Neutrophil (primary cell): ENCODE results near the gene RPS27L.

ENCODE experiments used
- H3K27ac ChIP-seq: fragments of 200-600 bp; sonication (generic); 2 replicates; pipeline ENCODE4 v1.5.1; 2016; ENCODE audit warnings: mild to moderate bottlenecking, moderate library complexity
- H3K27me3 ChIP-seq: fragments of 200-600 bp; sonication (generic); 2 replicates; pipeline ENCODE4 v1.6.0; 2016; ENCODE audit warnings: mild to moderate bottlenecking
- H3K36me3 ChIP-seq: fragments of 200-600 bp; sonication (generic); 2 replicates; pipeline ENCODE4 v1.5.1; 2017
- H3K4me1 ChIP-seq, 2 experiments: fragments of 200-600 bp in 1 of 2; sonication (generic) in 1 of 2; 1 replicate in 1 of 2; 2 replicates in 1 of 2; pipeline versions ENCODE4 v1.5.1 to v1.6.1; 2013 to 2016; ENCODE audit warnings: low read depth in 1 of 2, low read length in 1 of 2, mild to moderate bottlenecking in 1 of 2, moderate library complexity in 1 of 2; ENCODE audit not compliant: control insufficient read depth in 1 of 2, insufficient read depth in 1 of 2
- H3K4me3 ChIP-seq, 2 experiments: fragments of 200-600 bp in 1 of 2; sonication (generic) in 1 of 2; 1 replicate in 1 of 2; 2 replicates in 1 of 2; pipeline ENCODE4 v1.5.1; 2013 to 2016; ENCODE audit warnings: low read depth in 1 of 2, low read length in 1 of 2, mild to moderate bottlenecking in 1 of 2, moderate library complexity in 1 of 2
- H3K9me3 ChIP-seq: fragments of 200-600 bp; sonication (generic); 2 replicates; pipeline ENCODE4 v1.5.1; 2016
- TF ChIP-seq, protein P1 (sequence below): fragments of 200-600 bp; sonication (generic); IDR thresholded peaks from 2 replicates; pipeline ENCODE4 v1.5.1; 2016; ENCODE audit warnings: antibody characterized with exemption

RPS27L gene

GRCh38 chr15:63181648-63182047, 24.4 kb upstream of the RPS27L start:
- TF ChIP-seq, protein P1, sequence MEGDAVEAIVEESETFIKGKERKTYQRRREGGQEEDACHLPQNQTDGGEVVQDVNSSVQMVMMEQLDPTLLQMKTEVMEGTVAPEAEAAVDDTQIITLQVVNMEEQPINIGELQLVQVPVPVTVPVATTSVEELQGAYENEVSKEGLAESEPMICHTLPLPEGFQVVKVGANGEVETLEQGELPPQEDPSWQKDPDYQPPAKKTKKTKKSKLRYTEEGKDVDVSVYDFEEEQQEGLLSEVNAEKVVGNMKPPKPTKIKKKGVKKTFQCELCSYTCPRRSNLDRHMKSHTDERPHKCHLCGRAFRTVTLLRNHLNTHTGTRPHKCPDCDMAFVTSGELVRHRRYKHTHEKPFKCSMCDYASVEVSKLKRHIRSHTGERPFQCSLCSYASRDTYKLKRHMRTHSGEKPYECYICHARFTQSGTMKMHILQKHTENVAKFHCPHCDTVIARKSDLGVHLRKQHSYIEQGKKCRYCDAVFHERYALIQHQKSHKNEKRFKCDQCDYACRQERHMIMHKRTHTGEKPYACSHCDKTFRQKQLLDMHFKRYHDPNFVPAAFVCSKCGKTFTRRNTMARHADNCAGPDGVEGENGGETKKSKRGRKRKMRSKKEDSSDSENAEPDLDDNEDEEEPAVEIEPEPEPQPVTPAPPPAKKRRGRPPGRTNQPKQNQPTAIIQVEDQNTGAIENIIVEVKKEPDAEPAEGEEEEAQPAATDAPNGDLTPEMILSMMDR: no peak
- H3K4me3 ChIP-seq: no peak overlapping the region
- no peaks in the 10 kb centered on the region for H3K27me3 ChIP-seq
- H3K27ac ChIP-seq: no peak overlapping the region
- no peaks in the 10 kb centered on the region for H3K4me1 ChIP-seq
- no peaks in the 10 kb centered on the region for H3K36me3 ChIP-seq
- no peaks in the 10 kb centered on the region for H3K9me3 ChIP-seq

DNA sequence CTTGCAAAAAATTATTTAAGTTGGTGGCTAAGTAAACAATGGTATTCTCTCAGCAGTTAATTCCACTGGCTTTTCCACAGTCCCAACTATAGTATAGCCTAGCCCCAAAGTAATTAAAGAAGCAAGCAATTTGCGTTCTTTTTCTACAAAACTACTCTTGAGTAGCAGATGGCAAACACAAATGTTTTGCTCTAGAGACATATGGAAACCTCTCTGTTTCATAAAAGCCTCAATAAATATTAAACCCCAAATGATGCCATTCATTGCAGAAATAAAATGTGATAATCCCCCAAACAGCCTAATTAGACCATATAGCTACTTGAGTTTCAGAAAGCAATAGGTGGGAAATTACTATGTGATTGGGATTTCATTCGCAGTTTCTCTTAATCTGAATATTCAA, 23.5 kb upstream of the RPS27L start:
- H3K27me3 ChIP-seq: no peaks in the 10 kb centered on the region
- no peak overlapping the region for H3K4me3 ChIP-seq
- TF ChIP-seq, protein P1: no peak
- H3K4me1 ChIP-seq: no peaks in the 10 kb centered on the region
- H3K9me3 ChIP-seq: no peaks in the 10 kb centered on the region
- no peaks in the 10 kb centered on the region for H3K36me3 ChIP-seq
- no peak overlapping the region for H3K27ac ChIP-seq

GRCh38 chr15:63178034-63178433, 20.8 kb upstream of the RPS27L start:
- H3K27me3 ChIP-seq: no peaks in the 10 kb centered on the region
- H3K27ac ChIP-seq: no peak overlapping the region
- H3K9me3 ChIP-seq: no peaks in the 10 kb centered on the region
- TF ChIP-seq, protein P1: no peak
- H3K4me3 ChIP-seq: no peak overlapping the region
- H3K36me3 ChIP-seq: no peaks in the 10 kb centered on the region
- H3K4me1 ChIP-seq: no peaks in the 10 kb centered on the region

GRCh38 chr15:63176302-63176701, 19.0 kb upstream of the RPS27L start:
- no peaks in the 10 kb centered on the region for H3K27me3 ChIP-seq
- TF ChIP-seq, protein P1: no peak
- no peaks in the 10 kb centered on the region for H3K9me3 ChIP-seq
- H3K4me1 ChIP-seq: no peaks in the 10 kb centered on the region
- no peaks in the 10 kb centered on the region for H3K36me3 ChIP-seq
- no peak overlapping the region for H3K4me3 ChIP-seq
- H3K27ac ChIP-seq: no peak overlapping the region

- Histone ChIP-seq H3K4me1 (no peaks in the 10 kb centered on the region), H3K27me3 (no peaks in the 10 kb centered on the region), H3K4me3 (no peak overlapping the region), H3K27ac (no peak overlapping the region), H3K36me3 (no peaks in the 10 kb centered on the region), H3K9me3 (no peaks in the 10 kb centered on the region)
- TF ChIP-seq, protein P1: no peak
These were observed 15.7 kb upstream of the RPS27L start for GRCh38 chr15:63172851-63173451.

DNA sequence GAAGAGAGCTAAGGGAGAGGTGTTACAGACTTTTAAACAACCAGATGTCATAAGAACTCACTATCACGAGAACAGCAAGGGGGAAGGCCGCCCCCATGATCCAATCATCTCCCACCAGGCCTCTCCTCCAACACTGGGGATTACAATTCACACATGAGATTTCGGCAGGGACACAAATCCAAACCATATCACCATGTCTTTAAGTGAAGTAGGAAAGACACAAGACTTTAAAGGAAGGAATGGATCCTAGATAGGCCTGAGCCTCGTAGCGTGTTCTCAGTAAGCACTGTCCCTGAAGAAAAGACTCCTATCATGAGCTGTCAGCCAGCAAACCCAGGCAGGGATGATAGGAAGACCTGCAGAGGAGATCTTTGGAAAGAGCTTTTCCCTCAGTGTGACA, 15.1 kb upstream of the RPS27L start:
- no peaks in the 10 kb centered on the region for H3K27me3 ChIP-seq
- TF ChIP-seq, protein P1: no peak
- no peaks in the 10 kb centered on the region for H3K9me3 ChIP-seq
- H3K4me1 ChIP-seq: no peaks in the 10 kb centered on the region
- H3K36me3 ChIP-seq: no peaks in the 10 kb centered on the region
- no peak overlapping the region for H3K4me3 ChIP-seq
- no peak overlapping the region for H3K27ac ChIP-seq
